UCSD-AML1 (cell line): ENCODE results near the gene RASA1.
"Not testable (repeated sequence)": the region's sequence is repeated elsewhere in the genome, so short reads cannot be mapped to it uniquely, and the experiment has no call there.

Experiments used
- DNase-seq: peaks from one replicate; lab custom pipeline; 2025; ENCODE audit not compliant: unreplicated experiment; lab: John Stamatoyannopoulos, UW

Gene RASA1

GRCh38 chr5:87278590-87279100 is 11.0 kb downstream of the RASA1 start:
- no peak for DNase-seq

DNA sequence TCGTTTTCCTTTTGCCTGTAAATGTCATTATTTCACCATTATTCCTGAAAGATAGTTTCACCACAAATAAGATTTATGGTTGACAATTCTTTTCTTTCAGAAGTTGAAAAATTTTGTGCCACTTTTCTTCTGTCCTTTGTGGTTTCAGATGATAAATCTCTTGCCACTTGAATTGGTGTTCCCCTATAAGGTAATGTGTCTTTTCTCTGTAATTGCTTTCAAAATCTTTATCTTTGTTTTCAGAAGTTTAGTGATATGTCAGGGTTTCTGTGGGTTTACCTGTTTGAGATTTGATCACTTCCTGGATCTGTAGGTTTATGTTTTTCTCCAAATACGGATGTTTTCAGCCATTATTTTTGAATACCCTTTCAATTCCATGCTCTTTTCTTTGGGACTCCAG is 14.6 kb downstream of the RASA1 start:
- no peak for DNase-seq

GRCh38 chr5:87287266-87287665 is 19.6 kb downstream of the RASA1 start:
- DNase-seq, result not testable (repeated sequence)

GRCh38 chr5:87298692-87299362 is 31.1 kb downstream of the RASA1 start:
- no peak for DNase-seq

- no peak for DNase-seq
Observed at GRCh38 chr5:87300176-87300575, 32.5 kb downstream of the RASA1 start.

GRCh38 chr5:87300744-87301143 is 33.1 kb downstream of the RASA1 start:
- no peak for DNase-seq

DNA sequence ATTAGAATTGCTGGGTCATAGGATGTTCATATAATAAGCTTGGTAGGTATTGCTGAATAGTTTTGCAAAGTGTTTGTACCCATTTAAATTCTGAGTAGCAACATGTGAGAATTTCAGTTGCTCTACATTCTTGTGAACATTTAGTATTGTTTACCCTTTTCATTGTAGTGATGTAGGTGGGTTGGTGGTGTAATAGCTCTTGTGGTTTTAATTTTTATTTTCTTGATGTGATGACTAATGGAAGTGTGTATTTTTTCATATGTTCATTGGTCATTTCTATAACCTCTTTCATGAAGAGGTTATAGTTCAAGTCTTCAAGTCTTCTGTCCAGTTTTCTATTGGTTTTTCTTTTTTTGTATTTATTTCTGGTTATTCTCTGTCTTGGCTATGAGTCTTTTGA is 34.4 kb downstream of the RASA1 start:
- DNase-seq, result no peak

DNA sequence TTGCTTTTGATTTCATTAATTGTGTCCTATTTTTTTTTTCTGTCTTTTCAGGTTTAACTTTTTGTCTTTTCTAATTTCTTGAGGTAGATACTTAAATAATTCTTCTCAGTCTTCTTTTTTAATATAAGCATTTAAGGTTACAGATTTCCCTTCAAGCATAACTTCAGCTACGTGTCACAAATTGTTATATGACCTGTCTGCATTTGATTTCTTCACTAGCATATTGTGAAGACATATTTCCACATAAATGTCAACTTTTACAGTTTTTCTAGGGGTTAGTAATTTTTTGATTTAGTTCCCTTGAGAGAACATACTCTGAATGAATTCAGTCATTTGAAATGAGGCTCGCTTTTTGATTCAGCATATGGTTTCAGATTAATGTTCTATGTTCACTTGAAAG is 35.6 kb downstream of the RASA1 start:
- DNase-seq, result no peak

DNA sequence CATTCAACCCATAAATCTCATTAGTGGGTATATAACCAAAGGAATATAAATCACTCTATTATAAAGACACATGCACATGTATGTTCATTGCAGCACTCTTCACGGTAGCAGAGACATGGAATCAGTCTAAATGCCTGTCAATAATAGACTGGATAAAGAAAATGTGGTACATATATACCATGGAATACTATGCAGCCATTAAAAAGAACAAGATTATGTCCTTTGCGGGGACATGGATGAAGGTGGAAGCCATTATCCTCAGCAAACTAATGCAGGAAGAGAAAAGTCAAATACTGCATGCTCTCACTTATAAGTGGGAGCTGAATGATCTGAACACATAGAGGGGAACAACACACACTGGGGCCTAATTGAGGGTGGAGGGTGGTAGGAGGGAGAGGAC is 38.4 kb downstream of the RASA1 start:
- not testable (repeated sequence) for DNase-seq

DNA sequence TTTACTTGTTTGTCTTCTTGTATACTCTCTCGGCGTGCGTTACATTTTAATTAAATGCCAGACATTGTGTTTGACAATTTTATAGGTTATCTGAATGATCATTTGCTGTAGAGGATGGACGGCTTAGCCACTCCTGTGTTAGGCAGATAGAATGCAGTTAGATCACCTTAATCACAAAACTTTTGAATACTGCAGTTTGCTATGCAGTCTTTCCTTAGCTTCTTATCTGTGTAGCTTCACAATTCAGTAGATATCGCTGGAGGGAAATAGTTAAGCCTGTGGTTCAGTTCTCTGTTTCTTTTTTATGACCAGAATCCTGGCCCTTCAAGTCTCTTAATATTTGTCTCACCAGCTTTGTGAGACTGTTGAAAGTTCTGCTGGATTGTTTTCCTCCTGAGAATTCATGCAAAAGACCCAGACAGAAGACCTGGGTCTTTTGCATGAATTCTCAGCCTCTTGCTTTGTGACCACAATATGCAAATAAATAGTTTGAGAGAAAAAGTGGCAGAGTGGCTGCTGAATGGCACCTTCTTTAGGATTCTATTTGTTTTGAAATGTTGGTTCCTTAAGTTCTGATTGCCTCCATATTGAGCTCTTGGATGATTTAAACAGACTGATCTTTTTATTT is 40.2 kb downstream of the RASA1 start:
- no peak for DNase-seq

- DNase-seq, result no peak
Observed at GRCh38 chr5:87311405-87312279, 44.0 kb downstream of the RASA1 start.

DNA sequence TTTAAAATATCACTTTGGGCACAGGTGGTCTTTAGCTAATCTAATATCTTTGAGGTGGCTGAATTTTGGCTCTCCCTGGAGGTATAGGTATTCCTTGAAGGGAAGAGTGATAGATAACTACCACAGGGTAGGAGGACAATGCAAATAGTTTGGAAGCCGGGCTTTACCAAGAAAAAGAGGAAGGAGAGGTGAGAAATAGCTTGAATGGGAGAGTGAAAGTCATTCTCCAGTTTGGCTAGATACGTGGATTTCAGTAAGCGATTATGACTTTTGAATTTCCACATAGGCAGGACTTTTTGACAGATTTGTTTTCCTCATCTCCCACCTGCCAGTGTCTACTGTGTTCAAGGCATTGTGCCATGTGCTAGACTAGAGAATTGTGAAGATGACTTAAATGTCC is 45.5 kb downstream of the RASA1 start:
- no peak for DNase-seq

- no peak for DNase-seq
Observed at GRCh38 chr5:87319469-87319868, 51.8 kb downstream of the RASA1 start.

GRCh38 chr5:87321605-87322004 is 53.9 kb downstream of the RASA1 start:
- no peak for DNase-seq

DNA sequence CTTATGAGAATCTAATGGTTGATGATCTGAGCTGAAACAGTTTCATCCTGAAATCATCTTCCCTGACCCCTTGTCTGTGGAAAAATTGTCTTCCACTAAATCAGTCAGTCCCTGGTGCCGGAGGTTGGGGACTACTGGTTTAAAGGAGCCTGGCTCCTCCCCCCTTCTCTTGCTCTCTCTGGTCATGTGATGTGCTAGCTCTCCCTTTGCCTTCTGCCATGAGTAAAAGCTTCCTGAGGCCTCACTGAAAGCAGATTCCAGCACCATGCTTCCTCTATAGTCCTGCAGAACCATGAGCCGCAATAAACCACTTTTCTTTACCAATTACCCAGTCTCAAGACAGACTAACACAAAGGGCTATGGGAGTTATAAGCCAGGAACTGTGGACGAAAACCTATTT is 54.7 kb downstream of the RASA1 start:
- DNase-seq, result no peak

DNA sequence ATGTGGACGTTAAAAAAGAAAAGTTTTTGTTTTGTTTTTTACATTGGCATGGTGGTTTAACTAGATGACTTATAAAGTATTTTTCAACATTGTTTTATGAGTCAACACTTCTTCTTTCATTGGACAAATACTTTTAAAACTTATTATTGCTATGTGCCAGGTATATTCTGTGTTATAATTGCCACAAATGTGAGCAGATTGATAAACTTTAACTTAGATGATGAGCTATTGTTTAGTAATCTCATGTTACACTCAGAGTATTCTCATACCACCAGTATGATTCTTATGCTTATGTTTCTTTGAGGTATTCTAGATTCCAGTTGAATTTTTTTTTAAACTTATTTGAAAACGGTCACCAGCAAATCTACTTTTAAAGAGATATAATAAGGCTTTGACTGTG is 60.3 kb downstream of the RASA1 start:
- DNase-seq, result no peak

DNA sequence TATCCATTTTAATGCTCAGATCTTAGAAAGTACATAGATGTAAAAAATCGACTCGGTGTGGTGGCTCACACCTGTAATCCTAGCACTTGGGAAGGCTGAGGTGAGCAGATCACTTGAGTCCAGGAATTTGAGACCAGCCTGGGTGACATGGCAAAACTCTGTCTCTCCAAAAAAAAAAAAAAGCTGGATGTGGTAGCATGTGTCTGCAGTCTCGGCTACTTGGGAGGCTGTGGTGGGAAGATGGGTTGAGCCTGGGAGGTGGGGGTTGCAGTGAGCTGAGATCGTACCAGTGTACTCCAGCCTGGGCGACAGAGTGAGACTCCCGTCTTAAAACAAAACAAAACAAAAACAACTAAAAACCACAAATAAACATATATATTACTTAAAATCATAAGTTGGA is 61.4 kb downstream of the RASA1 start:
- DNase-seq, result no peak

DNA sequence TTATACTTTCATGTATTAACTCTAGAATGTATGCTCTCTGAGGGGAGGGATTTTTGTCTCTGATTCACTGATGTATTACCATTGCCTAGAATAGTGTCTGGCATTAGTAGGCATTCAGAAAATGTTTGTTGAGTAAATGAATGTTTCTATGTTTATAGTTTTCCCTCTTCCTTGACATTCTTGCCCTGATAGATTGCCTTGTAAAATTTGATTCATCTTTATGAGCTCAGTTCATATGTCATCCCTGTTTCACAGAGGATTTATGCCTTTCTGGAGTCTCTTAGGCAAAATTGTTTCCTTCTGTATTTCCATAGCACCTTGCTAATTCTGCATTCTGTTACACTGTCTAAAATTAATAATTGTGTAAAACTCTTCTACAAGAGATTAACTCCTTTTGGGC is 72.3 kb downstream of the RASA1 start:
- no peak for DNase-seq

DNA sequence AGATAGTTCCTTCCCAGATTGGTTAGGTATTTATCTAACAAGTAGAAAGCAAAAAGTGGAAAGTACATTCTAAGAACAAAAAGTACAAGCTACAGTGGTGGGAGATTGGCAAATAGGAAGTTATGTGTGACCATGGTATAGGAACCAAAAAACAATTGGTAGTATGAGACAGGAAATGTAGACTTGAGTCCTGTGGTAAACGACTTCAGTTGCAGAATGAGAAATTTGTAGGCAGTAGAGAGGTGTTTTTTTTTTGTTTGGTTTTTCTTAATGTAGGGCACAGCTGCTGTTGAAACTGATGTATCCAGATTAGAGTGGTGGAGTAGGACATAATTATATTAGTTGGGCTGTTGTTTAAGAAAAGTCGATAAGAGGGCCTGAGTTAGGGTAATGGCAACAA is 73.0 kb downstream of the RASA1 start:
- DNase-seq, result no peak

DNA sequence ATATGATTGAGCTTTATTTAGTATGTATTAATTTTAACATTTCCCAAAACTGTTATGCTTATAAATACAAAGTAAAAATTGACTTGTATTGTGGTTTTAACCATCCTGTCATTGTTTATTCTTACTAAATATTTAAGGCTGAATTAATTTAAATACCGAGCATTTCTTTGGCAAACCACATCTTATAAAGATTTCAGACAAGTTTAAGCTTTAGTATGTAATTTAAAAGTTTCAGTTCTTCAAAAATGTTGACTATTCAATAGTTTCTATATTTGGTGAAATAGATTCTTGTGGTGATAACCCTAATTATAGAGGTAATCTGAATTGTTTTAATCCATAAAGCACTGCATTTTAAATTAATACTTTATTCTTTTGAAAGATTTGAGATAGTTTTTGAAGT is 79.6 kb downstream of the RASA1 start:
- DNase-seq, result no peak

GRCh38 chr5:87347841-87348240 is 80.2 kb downstream of the RASA1 start:
- no peak for DNase-seq

GRCh38 chr5:87354496-87354895 is 86.8 kb downstream of the RASA1 start:
- DNase-seq, result no peak
